Subcutaneous abdominal adipose tissue (tissue), 5 donors: ENCODE measurements around the gene DLG2.
"Not testable (repeated sequence)": the region's sequence is repeated elsewhere in the genome, so short reads cannot be mapped to it uniquely, and the experiment has no call there.

Source experiments
- H3K27ac ChIP-seq: one replicate; pipeline ENCODE4 v1.7.0; 2013; ENCODE audit warnings: low read depth, mild to moderate bottlenecking, inconsistent platforms, low read length, moderate library complexity
- H3K27me3 ChIP-seq, 5 donors: one replicate each; pipeline ENCODE4 v1.7.0; 2013; ENCODE audit warnings: low read length in 5 of 5, inconsistent platforms in 1 of 5; ENCODE audit not compliant: control insufficient read depth in 5 of 5, insufficient read depth in 4 of 5
- H3K36me3 ChIP-seq, 5 donors: one replicate each; pipeline ENCODE4 v1.7.0; 2013; ENCODE audit warnings: low read length in 5 of 5; ENCODE audit not compliant: control insufficient read depth in 5 of 5, insufficient read depth in 5 of 5
- H3K4me1 ChIP-seq, 5 donors: one replicate each; pipeline ENCODE4 v1.7.0; 2013; ENCODE audit warnings: low read length in 5 of 5, mild to moderate bottlenecking in 3 of 5, moderate library complexity in 1 of 5; ENCODE audit not compliant: control insufficient read depth in 5 of 5, insufficient read depth in 5 of 5
- H3K4me3 ChIP-seq, 5 donors: one replicate each; pipeline ENCODE4 v1.7.0; 2013; ENCODE audit warnings: low read length in 5 of 5, low read depth in 1 of 5
- H3K9ac ChIP-seq, 5 donors: one replicate each; pipeline ENCODE4 v1.7.0; 2013; ENCODE audit warnings: low read length in 5 of 5, mild to moderate bottlenecking in 4 of 5, moderate library complexity in 3 of 5
- H3K9me3 ChIP-seq, 5 donors: one replicate each; pipeline ENCODE4 v1.7.0; 2013; ENCODE audit warnings: low read length in 5 of 5; ENCODE audit not compliant: control insufficient read depth in 5 of 5
- donor health status: healthy.
- donor health status: healthy.
- donor health status: healthy.
- donor health status: healthy.
- donor health status: healthy.

DLG2 gene

DNA sequence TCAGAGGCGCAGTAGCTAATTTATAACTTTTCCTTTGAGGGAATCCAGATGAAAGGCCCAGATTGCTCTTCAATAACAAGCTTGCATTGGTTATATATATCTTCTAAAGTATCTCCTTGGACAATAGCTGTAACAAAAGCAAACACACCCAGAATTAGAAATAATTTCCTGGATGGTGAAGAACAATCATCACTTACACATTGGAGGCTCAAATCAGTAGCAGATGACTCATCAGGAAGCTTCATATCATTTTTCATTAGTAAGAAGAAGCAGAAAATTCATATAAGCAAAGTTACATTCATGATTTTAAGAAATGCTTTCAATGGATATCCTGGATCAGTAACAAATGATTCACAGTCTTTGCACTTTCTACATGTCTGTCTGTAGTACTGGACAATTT lies 2167.3 kb downstream of the DLG2 start:
- H3K9ac ChIP-seq: no peak overlapping the region
- H3K4me3 ChIP-seq: no peak overlapping the region
- no peak overlapping the region for H3K27ac ChIP-seq
- no peaks in the 10 kb centered on the region for H3K36me3 ChIP-seq
- no peaks in the 10 kb centered on the region for H3K27me3 ChIP-seq
- no peaks in the 10 kb centered on the region for H3K9me3 ChIP-seq
- no peaks in the 10 kb centered on the region for H3K4me1 ChIP-seq

DNA sequence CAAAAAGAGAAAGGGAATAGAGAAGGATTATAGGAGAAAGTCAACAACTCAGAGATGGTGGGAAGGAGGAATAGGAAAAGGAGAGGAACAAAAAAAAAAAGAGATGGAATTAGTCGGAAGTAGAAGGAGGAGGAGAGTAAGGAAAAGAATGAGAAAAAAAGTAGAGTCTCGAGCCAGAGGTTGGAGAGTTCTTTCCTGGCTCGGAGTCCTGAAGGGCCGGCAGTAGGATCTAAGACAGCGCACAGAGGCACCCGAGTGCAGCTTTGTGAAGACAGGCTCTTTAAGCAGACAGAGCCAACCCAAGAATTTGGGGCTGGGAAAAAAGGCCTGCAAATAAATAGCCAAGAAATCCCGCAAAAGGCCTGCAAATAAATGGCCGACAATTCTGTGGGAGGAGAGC lies 2170.6 kb downstream of the DLG2 start:
- Histone ChIP-seq H3K36me3 (no peaks in the 10 kb centered on the region), H3K4me3 (no peak overlapping the region), H3K27ac (no peak overlapping the region), H3K9ac (no peak overlapping the region), H3K4me1 (no peaks in the 10 kb centered on the region), H3K27me3 (no peaks in the 10 kb centered on the region), H3K9me3 (no peaks in the 10 kb centered on the region)

DNA sequence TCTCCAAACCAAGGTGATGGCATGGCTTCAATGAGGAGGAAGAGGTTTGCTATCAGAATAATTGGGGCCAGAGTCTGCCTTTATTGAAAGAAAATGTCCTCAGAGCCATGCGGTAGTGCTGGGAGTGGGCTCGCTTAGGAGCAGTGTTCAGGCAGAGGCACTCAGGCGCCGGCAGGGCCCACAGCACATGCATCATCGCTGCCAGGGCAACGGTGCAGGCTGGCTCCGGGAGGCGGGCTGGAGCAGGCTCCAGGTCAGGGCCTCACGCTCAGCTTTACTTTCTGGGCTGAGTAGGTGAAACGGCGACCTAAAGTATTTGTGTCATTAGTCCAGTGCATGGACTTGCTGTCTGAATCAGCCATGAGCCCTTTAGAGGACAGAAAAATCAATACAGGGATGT lies 2171.1 kb downstream of the DLG2 start:
- H3K4me3 ChIP-seq: no peak overlapping the region
- no peak overlapping the region for H3K9ac ChIP-seq
- H3K36me3 ChIP-seq: no peaks in the 10 kb centered on the region
- no peak overlapping the region for H3K27ac ChIP-seq
- H3K4me1 ChIP-seq: no peaks in the 10 kb centered on the region
- no peaks in the 10 kb centered on the region for H3K9me3 ChIP-seq
- no peaks in the 10 kb centered on the region for H3K27me3 ChIP-seq

DNA sequence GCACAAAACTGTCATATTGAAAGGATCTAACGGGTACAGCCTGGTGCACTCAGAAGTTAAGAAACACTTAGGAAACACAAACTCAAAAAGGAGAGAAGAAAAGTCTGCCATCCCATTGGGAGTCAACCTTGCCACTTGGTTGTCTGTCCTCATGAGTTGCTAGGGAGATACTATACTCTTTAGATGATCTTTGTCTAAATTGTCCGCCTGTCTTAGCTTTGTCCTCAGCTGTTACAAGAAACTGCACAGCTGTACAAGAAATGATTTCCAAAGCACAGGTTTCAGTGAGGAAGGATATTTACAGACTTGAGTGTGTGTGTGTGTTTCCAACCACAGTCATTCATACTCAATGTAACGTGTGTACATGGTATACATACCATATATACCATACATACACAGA lies 2171.8 kb downstream of the DLG2 start:
- Histone ChIP-seq H3K36me3 (no peaks in the 10 kb centered on the region), H3K9me3 (no peaks in the 10 kb centered on the region), H3K27me3 (no peaks in the 10 kb centered on the region), H3K9ac (no peak overlapping the region), H3K27ac (no peak overlapping the region), H3K4me1 (no peaks in the 10 kb centered on the region), H3K4me3 (no peak overlapping the region)

DNA sequence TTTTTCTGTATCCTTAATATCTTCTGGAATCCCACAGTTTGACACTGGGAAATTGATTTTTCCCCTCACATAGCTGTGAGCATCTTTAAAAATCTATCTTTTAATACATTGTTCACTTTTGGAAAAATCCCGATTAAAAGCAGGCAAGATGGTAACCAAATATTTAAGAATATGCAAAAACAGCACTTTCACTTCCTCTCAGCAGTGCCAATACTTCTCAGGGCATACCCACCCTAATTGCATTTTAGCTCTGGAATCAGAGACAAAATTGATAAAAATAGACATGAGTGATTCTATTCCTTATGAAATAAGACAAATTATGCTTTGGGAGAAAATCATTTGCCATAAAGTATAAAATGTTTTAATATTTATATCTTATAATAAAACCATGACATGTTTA lies 2172.5 kb downstream of the DLG2 start:
- no peaks in the 10 kb centered on the region for H3K4me1 ChIP-seq
- no peak overlapping the region for H3K9ac ChIP-seq
- no peaks in the 10 kb centered on the region for H3K9me3 ChIP-seq
- H3K4me3 ChIP-seq: no peak overlapping the region
- H3K27ac ChIP-seq: no peak overlapping the region
- no peaks in the 10 kb centered on the region for H3K36me3 ChIP-seq
- H3K27me3 ChIP-seq: no peaks in the 10 kb centered on the region

DNA sequence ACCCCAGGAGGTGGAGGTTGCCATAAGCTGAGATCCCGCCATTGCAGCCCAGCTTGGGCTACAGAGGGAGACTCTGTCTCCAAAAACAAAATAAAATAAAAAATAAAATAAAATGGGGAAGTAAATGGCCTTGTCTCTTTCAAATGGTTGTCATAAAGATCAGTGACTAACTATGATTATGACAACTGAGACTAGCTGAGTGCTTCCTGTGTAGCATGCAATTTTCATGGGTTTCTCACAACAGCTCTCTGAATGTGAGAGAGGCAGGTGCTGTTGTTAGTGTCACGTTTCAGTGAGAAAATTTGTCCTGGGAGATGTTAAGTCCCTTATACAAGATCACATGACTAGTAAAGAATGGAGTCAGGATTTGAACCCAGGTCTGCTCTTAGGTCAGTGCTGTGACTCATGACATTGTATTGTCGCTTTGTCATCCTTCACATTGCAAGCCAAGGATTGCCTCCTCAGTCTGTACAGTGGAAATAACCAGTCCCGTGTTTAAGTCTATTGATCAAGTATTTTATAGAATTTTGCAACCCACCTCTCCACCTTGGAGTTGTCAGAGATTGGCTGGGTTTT lies 2177.7 kb downstream of the DLG2 start:
- Histone ChIP-seq H3K9me3 (no peaks in the 10 kb centered on the region), H3K4me3 (no peak overlapping the region), H3K27me3 (no peaks in the 10 kb centered on the region), H3K36me3 (no peaks in the 10 kb centered on the region), H3K9ac (no peak overlapping the region), H3K27ac (no peak overlapping the region), H3K4me1 (no peaks in the 10 kb centered on the region)

DNA sequence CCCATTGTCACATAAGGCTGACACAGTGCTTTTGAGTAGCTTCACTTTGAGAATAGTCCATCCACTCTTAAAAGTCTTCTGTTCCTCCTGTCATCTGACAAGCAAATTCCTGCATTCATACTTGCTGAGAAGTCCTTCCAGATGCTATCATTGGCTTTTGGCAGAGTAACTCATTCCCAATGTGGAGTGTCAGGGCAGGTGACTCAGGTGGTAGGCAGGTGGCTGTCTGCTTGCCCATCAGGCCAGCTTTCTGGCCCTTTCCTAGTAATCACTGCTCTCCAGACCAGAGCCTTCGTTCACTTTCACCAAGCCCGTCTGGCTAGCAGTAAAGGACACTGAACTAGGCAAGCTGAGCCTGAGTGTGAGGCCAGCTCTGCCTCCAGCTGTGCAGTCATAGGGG lies 2178.5 kb downstream of the DLG2 start:
- Histone ChIP-seq H3K4me3 (no peak overlapping the region), H3K27ac (no peak overlapping the region), H3K27me3 (no peaks in the 10 kb centered on the region), H3K4me1 (no peaks in the 10 kb centered on the region), H3K36me3 (no peaks in the 10 kb centered on the region), H3K9me3 (no peaks in the 10 kb centered on the region), H3K9ac (no peak overlapping the region)

DNA sequence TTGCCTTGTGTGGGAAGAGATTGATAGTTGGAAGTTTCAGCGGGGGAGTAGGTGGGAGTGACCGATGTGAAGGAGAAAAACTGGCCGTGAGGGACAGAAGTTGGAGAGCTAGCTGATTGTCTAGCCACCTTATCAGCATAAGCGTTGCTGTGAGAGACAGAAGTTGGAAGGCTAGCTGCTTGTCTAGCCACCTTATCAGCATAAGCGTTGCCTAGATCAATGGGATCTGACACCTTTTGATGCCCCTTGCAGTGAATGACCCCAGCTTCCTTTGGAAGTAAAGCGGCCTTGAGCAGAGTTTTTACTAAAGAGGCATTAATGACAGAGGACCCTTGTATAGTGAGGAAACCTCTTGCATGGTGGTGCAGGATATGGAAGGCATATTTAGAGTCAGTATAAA lies 2183.3 kb downstream of the DLG2 start:
- H3K36me3 ChIP-seq, H3K27ac ChIP-seq, H3K27me3 ChIP-seq, H3K9ac ChIP-seq, H3K9me3 ChIP-seq, H3K4me3 ChIP-seq, H3K4me1 ChIP-seq: not testable (repeated sequence)

DNA sequence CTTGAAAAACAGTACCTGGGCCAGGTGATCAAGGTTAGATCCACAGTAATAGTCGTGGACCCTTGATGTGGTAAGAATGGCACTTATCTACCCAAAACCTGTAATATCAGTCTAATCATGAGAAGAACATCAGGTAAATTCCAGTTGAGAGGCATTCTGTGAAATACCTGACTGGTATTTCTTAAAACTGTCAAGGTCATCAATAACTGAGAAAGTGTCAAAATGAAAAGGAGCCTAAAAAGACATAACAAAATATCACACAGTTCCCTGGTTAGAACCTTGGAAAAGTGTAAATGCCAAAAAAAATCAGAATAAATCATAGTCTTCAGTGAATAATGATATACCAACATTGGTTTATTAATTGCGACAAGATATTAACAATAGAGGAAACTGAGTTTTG lies 2185.5 kb downstream of the DLG2 start:
- Histone ChIP-seq H3K4me3 (no peak overlapping the region), H3K27me3 (no peaks in the 10 kb centered on the region), H3K9me3 (no peaks in the 10 kb centered on the region), H3K36me3 (no peaks in the 10 kb centered on the region), H3K9ac (no peak overlapping the region), H3K27ac (no peak overlapping the region), H3K4me1 (peaks cover 0 to 10% (median 5%) of the 10 kb centered on the region in 5 donors)

DNA sequence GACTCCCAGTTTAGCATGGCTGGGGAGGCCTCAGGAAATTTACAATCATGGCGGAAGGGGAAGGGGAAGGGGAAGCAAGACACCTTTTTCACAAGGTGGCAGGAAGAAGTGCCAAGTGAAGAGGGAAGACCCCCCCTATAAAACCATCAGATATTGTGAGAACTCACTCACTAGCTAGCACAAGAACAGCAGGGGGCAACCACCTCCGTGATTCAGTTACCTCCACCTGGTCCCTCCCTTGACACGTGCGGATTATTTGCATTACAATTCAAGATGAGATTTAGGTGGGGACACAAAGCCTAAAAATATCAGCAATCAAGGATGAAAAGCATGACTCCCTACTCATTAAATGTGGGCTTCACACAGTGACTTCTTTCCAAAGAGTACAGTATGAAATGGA lies 2186.0 kb downstream of the DLG2 start:
- Histone ChIP-seq H3K4me3 (no peak overlapping the region), H3K9me3 (no peaks in the 10 kb centered on the region), H3K27me3 (no peaks in the 10 kb centered on the region), H3K36me3 (no peaks in the 10 kb centered on the region), H3K27ac (no peak overlapping the region), H3K9ac (no peak overlapping the region), H3K4me1 (peaks cover 0 to 10% (median 5%) of the 10 kb centered on the region in 5 donors)

DNA sequence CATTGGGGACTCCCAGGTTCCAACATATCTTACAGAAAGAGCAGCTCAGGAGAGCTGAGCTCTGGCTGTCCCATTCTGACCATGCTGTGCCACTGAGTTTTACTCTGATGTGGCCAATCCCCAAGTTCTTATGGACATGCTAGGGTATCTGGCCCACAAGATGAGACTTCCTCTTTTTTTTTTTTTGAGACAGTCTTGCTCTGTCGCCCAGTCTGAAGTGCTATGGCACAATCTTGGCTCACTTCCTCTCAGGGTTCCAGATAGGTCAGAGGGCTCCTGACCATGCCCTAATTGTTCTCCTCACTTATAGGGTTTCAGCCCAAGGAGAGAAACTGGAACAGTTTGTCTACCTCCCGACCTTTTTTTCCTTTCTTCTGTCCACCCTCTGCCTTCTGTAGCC lies 2188.7 kb downstream of the DLG2 start:
- no peaks in the 10 kb centered on the region for H3K27me3 ChIP-seq
- no peaks in the 10 kb centered on the region for H3K36me3 ChIP-seq
- H3K9ac ChIP-seq: no peak overlapping the region
- H3K4me3 ChIP-seq: no peak overlapping the region
- no peaks in the 10 kb centered on the region for H3K9me3 ChIP-seq
- peaks cover 0 to 10% (median 5%) of the 10 kb centered on the region in 5 donors for H3K4me1 ChIP-seq
- no peak overlapping the region for H3K27ac ChIP-seq
